GM21390 (cell line): ENCODE measurements around the gene OXTR.

ENCODE experiments used
- ATAC-seq: cut with Tn5 transposase; IDR thresholded peaks from one replicate; pipeline ENCODE4 v1.9.1; 2021; ENCODE audit not compliant: unreplicated experiment

Gene OXTR

DNA sequence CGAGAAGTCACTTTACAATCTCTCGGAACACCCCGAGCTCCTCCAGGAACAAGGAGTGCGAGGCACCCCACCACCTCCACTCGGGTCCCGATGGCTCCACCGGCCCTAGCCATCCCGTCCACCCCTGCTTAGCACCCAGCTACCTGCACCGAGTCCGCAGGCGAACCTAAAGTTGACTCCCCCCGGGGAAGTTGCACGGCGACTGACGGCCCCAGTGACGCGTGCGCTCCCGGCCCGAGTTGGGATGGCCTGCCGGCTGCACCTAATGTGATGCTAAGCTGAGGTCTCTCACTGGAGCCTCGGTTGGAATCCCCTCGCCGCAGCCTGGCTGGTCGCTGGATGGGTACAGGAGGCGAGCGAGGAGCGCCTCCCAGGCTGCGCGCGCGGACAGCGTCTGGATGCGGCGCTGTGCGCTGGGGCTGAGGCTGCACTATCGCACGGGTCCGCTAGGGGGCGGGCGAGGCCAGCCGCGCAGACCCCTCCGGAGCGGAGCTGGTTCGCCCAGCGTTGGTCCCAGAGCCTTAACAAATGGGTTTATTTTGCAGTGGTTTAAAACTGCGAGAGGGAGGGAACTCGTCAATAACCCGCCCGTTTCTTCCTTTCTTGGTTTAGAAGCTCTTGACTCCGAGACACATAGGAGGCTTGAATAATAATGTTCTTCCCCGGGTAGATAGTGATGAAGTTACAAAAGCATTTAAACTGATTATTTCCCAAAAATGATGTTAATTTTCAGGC lies at the start of gene OXTR:
TSS of gene OXTR (minus strand) at position 526 of the 735 bp plus-strand sequence. CDS start 1,426 bp downstream, outside the sequence.
- ATAC-seq: peak; percentile 79

DNA sequence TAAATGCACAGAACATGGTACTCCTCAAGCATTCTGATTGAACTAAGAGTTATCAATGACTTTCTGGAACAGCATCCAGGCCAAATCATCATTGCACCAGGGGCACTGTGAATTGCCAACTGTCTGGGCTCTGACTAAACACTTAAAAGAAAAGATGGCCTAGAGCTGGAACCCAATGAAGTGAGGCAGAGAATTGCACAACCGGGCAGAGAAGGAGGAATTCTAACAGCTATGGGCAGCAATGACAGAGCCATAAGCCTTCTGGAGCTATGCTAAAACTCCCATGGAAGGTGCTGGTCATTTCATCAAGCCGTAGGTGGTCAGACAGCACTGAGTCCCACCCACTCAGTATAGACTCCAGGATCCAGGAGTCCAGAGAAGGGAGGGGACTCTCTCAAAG lies 48.1 kb upstream of the OXTR start:
- ATAC-seq: no peak

DNA sequence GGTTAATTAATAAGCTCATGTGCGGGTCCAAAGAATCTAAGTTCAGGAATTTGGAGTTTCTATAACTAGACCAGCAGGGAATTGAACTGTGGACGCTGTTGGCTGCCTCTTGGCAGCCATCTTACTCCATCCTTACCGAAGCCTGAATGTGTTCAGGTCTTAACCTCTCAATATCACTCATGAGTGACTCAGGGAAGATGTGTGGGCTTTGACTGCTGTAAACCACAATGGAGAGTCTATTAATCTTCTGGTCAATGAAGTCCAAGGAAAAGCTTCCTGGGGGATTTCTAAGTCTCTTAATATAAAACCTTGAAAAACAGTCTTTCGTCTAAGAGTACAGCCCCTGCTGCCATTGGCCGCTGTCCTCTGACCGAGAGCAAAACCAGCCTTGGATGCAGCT lies 46.7 kb upstream of the OXTR start:
- no peak for ATAC-seq

DNA sequence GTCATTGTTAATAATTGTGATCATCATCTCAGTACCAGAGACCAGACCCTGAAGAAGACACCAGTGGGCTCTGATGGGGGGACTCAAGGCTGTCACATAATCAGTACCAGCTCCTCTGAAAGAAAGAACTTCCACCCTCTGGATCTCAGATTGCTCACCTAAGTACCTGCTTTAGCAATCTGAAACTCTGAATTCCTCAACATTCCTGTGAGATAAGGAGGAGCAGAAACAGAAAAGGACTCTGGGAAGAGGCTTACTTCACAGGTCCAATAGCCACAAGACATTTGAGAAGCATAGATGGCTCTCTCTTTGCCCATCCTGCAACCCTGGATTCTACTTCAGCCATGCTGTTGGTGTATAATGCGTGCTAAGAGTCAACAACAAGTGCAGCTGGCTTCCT lies 44.0 kb upstream of the OXTR start:
- ATAC-seq: no peak

DNA sequence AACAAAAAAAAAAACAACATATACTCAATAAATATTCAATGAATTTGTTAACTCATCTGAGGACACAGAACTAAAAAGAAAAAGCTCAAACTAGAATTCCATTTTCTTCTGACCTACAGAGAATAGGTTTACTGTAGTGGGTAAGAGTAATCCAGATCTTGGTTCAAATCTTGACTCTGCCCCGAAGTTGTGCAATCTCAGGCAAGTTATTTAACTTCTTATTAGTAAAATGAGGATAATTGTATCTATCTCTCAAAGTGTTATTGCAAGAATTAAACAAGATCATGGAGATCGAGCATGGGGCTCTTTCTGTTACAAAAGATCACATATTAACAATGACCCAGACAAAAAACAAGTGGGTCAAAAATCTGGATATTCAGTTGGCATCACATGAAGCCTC lies 41.1 kb upstream of the OXTR start:
- no peak for ATAC-seq

DNA sequence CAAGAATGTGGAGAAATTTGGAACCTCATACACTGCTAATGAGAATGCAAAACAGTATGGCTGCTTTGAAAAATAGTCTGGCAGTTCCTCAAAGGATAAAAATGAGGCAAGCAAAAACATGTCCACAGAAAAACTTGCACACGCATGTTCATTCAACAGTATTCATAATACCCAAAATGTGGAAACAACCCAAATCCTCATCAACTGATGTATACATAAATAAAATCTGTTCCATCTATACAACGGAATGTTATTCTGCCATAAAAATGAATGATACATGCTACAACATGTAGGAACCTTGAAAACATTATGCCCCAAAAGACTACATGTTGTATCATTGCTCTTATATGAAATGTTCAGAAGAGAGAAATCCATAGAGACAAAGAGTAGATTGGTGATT lies 36.4 kb upstream of the OXTR start:
- ATAC-seq: no peak

DNA sequence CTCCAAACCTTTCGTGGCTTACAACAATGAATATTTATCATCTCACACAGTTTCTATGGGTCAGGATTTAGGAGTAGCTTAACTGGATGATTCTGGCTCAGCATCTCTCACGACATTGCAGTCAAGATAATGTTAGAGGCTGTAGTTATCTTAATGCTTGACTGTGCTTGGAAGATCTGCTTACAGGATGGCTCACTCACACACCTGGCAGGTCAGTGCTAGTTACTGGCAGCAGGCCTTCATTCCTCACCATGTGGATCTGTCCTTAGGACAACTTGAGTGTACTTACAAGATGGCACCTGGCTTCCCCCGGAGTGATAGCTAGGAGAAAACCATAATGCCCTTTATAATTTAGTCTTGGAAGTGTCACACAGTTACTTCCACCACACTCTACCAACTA lies 32.8 kb upstream of the OXTR start:
- ATAC-seq: no peak

DNA sequence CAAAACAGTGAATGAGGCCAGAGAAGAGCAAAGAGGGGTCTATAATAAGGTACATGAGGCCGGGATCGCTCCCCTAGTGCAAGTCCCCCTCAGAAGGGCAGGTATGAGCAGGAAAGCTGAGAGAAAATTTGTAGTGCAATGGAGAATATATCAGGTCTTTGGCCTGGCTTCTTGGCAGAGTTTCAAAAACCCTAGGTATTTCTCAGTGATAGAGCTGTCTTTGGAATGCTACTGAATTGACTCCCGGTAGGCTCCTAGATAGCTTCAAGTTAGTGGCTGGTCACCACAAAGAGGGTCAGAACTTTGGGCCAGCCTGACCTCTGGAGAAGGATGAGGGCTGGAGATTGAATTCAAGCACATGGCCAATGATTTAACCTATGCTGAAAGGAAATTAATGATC lies 30.6 kb upstream of the OXTR start:
- ATAC-seq: no peak

DNA sequence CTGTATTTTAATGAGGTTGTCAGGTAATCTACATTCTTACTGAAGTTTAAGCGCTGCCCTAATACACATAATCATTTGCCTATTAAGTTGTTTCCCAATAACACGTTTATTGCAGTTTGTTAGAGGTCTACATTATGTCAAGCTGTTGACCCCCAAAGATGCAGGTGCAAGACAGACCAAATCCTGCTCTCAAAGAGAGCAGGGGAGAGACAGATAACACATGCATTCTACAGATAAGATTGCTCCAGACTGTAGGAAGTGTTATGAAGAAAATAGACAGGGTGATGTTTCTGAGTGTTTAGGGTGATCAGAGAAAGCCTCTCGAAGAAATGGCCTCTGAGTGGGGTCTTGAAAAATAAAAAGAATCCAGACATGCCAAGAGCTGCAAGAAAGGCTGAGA lies 24.8 kb upstream of the OXTR start:
- ATAC-seq: no peak

DNA sequence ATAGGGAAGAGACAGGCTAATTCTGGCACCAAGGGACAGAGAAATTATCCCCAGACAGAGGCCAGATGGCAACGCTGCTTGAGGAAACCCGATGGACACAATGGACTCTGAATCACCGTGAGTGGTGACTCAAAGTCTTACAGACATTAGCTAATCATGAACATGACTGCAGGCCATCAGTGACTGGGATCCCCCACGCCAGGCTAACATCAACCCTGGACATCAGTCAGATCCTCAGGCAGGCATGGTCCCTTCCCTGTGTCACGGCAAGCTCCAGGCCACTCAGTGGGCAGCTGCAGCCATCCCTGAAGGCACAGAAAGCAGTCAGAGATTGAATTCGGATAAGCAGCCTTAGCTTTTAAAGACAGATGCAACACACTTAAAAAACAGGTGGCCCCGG lies 23.8 kb upstream of the OXTR start:
- no peak for ATAC-seq

DNA sequence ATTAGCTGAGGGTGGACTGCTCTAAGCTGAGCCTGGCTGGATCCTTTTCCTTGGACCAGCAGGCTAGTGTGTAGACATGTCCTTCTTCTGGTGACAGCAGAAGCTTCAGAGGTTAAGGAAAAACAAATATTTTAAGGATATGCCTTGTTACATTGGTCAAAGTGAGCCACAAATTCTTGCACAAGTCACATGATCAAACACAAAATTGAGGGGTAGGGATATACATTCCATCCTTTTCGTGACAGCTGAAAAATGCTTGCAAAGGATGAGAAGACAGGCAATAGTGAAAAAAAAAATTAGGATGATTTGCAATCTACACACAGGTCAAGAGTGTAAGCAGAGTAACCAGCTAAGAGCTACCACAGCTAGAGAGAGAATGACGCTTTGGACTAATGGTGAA lies 21.1 kb upstream of the OXTR start:
- no peak for ATAC-seq

DNA sequence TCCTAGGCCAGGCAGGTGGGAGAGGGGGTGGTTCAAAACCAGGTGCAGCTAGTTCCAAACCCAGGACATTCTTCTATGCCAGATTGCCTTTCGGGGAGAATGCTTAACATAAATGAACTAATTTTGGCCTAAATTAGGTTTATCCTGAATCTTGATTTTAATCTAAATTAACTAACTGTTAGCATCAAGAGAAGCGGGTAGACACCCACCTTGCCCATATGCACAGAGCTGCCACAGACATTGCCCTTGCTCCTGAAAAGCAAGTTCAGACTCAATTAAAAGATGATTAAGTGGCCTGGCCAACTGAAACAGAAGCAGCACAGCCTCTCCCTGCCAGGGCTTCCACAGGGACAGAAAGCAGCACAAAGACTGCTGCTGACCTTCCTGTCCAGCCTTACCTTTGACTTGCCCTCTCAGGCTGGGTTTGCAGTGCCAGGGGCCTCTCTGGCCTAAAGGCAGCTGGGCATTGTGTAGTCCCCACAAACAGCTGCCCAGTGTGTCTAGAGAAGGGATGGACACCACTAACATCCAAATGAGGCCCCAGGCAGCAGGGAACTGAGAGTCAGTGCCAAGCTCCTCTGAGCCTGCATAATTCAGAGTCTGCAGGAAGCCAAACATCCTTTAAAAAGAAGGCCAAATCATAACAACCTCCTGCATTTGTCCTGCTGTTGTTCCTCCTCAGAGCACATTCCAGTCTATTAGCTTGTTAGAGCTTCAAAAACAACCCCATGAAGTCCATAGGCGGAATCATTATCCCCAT lies 15.4 kb upstream of the OXTR start:
- ATAC-seq: no peak

DNA sequence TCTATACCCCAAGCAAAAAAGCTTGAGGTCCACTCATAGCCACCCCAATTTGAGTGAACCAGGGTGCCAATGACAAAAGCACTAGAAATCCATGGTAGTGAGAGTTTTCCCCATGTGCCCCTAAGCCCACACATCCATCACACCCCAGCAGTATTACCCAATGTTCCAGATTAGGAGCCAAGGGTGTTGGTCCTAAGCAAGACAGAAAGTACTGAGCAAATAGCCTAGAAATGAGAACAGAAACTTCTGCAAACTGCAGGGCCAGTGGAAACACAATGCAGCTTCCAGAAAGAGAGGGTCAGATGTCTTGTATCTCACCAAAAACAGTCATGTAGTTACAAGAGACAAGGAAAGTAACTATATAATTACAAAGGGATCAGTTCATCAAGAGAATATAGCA lies 10.9 kb upstream of the OXTR start:
- peak; percentile 46 for ATAC-seq

DNA sequence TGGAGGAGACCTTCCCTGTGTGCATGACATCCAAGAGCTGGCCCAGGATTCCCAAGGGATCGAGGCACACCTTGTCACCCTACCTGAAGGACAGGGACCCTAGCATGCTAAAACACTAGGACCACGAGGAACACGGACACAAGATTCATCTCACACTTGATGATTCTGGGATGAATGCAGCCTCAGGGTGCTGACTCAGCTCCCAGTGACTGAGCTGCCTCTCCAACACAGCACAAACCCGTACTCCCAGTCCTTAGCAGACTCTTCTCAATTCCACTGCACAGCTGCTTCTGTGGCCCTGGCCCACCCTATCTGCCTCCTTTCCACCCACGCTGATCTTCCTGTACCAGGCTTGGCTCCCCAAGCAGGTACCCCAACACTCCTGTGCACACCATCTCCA lies 9.1 kb upstream of the OXTR start:
- no peak for ATAC-seq

DNA sequence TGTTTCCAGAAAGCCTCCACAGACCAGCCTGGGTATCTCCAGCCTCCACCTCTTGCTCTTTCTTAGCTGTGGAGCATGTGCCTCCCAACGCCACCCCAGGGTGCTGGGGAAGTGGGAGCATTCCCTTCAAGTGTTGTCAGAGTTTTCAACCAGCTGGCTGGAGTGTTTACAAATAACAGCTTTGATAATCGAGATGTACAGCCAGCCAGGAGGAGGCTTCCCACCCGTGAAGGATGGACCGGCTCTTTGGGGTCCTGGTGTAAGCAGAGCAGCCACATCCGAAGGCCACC lies 8.5 kb upstream of the OXTR start:
- no peak for ATAC-seq

DNA sequence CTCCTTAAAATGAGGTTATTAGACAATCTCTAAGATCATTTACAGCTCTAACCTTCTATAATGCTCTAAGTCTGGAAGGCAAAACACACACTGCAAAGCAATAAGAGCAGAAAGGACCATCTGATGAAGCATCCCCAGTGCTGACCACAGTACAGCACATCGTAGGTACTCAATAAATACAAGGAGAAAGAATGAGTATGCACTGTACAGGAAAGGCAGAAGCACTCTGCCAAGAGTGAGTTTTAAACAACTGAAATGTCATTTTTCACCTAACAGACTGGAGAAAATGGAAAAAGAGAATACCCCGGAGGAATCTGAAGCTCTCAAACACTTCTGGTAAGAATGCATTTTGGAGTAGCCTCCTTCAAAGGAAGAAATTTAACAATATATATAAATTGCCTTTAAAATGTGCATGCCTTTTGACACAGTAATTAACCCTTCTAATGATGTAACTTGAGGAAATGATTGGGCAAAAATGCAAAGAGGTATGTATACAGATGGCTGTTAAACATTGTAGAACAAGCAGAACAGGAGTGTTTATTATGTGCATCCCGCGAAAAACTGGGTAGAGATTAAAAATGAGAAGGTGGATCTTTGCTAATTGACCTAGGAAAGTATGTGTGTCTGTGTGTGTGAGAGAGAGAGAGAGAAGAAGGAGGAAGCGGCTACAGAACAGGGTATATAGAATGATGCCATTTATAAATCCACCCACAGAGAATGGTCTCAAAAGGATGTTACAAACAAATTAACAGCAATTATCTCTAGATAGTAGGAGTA lies 8.0 kb upstream of the OXTR start:
- no peak for ATAC-seq

DNA sequence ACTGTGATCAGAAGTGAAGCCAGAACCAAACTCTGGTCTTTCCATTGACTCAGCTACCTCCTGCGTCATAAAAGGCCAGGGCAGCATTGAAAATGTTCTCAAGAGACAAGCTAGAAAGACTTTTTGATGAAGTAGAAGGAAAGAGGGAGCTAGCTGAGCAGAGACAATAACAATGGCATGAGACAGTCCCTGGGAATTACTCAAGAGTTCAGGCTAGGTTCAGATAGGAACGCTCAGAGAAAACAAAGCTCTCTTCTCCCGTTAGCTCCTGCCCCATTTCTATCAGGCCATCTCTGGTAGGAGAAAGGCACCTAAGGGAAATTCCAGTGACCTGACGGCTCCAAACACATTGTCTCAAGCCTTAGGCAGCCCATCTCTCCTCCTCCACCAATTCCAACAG lies 7.0 kb upstream of the OXTR start:
- ATAC-seq: no peak

DNA sequence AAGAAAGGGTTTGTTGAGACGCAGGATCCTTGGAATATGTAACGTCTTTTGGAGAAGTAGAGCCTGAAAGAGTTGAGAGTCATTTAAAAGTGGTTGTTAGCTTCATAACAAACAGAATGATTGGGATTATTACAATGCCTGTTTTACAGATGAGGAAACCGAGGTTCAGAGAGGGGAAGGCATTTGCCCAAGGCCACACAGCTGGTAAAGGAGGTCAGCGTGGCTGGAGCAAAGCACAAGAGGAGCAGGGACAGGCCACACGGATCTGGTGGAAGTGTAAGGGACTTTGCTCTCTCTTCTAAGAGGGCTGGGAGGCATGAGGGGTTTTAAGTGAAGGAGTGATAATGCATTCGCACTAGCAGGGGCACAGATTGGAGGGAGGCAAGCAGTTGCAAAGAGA lies 6.2 kb upstream of the OXTR start:
- ATAC-seq: no peak

DNA sequence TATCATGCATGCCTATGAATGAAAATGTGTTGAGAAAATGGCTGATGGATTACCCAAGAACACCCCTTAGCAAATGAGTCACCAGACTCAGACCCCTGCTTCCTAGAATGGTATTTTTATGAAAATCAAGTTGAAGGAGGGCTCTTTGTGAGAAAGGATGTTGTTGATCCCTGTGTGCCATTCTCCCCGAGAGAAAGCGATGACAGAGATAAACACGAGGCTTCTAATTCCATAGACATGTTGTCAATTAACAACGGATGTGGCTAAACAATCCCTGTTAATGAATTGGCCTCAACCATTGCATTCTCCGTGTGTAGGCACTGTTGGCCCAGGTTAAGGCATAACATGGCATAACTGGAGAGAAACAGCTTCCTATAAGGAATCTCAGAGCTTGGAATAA lies 5.8 kb upstream of the OXTR start:
- no peak for ATAC-seq

DNA sequence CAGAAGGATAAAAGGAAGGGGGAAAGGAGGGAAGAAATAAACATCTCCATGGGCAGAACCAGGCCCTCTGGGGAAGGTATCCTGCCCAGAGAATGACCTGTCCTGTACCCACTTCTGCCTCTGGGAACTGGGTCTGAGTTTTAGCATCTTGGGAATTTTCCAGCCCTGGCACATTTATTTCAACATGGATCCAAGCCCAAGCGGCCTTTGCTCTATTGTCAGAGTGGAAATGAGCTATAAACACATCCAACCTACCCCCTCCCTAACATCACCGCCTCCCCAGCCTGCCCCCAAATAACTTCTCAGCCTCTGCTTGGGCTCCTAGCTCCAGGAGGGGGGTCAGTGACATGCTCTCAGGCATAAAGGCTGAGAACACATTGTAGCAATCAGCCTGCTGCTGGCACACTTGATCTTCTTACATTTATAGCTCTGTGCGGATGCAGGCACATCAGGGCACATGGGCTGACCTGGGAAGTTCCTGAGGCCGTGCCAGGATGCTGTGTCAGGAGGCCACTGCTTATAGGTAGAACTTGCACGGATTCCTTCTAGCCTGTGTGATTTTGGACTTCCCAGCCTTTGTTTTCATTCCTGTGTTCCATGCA lies 4.6 kb upstream of the OXTR start:
- no peak for ATAC-seq

DNA sequence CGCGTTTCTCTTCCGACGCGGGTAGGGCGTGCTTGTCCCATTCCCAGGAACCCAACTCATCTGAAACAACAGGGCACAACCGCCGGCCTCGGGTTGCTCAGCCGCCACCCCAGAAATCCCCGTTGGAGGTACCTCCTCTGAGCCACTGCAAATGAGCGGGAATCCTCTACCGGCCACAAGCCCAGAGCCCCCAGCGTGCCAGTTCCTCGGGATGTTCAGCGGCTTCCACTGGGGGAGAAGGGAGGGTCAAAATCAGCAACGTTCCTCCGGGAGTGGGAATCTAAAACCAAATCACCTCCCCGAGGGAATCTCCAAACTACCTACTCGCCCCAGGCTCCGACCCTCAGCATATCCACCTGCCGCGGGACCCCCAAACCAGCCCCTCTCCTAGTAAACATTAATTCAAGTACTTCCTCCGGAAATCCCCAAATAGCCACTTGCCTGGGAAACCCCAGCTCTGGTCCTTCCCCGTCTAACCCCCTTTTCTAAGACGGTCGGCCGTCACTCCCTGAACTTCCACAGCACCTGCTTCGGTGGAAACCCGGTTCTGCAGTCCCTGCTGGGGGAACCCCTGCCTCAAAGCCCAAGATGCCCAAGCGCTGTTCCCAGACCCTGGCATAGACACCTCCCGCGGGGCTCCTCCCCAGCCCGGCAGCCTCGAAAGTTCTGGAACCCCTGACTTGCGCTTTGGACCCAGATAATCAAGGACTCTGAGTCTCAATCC lies 887 bp downstream of the OXTR start:
- peak; percentile 18 for ATAC-seq
